ENCODE measurements around the gene TYW5.
A peak's percentile ranks its signal among the peaks of the same experiment; 100 is the strongest.
"Not testable (repeated sequence)": the region's sequence is repeated elsewhere in the genome, so short reads cannot be mapped to it uniquely, and the experiment has no call there.

TYW5 gene

GRCh38 chr2:199928626-199929025, 26.7 kb downstream of the TYW5 start:
- TF ChIP-seq, protein P1, sequence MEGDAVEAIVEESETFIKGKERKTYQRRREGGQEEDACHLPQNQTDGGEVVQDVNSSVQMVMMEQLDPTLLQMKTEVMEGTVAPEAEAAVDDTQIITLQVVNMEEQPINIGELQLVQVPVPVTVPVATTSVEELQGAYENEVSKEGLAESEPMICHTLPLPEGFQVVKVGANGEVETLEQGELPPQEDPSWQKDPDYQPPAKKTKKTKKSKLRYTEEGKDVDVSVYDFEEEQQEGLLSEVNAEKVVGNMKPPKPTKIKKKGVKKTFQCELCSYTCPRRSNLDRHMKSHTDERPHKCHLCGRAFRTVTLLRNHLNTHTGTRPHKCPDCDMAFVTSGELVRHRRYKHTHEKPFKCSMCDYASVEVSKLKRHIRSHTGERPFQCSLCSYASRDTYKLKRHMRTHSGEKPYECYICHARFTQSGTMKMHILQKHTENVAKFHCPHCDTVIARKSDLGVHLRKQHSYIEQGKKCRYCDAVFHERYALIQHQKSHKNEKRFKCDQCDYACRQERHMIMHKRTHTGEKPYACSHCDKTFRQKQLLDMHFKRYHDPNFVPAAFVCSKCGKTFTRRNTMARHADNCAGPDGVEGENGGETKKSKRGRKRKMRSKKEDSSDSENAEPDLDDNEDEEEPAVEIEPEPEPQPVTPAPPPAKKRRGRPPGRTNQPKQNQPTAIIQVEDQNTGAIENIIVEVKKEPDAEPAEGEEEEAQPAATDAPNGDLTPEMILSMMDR (IDR thresholded peaks at IDR 0.05), result no peak
- no peak for DNase-seq (ENCODE audit: low spot score)
- H3K27ac ChIP-seq, result no peak overlapping the region
- H3K4me3 ChIP-seq, result no peak overlapping the region

DNA sequence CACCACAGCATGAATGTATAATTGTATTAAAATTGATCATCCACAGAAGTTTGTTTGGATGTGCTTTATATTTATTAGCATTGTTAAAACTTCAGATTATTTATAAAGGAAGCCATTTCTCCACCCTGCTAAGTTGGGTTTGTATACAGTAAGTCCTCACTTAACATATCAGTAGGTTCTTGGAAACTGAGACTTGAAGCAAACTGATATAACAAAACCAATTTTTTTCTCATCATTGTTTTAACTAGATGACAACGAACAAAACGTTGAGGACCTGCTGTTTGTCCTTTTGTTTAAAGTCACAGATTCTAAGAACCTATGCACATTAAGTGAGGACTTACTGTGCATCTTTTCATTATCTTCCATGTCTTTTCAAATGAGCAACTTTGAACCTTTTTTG, 27.1 kb downstream of the TYW5 start:
- TF ChIP-seq, protein P1 (IDR thresholded peaks at IDR 0.05), result no peak
- Histone ChIP-seq H3K27ac (no peak overlapping the region), H3K4me3 (no peak overlapping the region)
- DNase-seq (ENCODE audit: low spot score), result no peak

DNA sequence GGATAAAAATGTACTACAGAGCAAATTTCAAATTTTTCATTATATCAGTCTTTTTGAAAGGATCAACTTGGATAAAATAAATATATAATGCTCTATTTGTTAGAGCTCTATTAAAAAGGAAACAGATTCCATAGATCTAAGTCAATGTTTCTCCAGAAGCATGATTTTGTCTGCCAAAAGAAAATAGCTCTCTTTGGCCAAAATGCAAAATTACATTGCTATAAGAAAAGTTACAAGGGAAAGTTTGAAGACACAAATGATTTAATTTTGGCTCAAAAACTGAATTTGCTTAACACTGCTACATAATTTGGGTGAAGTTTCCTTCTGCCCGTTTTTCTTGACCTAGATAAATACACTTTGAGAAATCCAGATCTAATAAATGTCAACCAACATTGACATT, 28.5 kb downstream of the TYW5 start:
- H3K27ac ChIP-seq, result no peak overlapping the region
- no peak overlapping the region for H3K4me3 ChIP-seq
- TF ChIP-seq, protein P1 (IDR thresholded peaks at IDR 0.05), result no peak
- DNase-seq (ENCODE audit: low spot score), result no peak

- no peak for DNase-seq (ENCODE audit: low spot score)
- no peak overlapping the region for H3K4me3 ChIP-seq
- H3K27ac ChIP-seq, result no peak overlapping the region
- TF ChIP-seq, protein P1 (IDR thresholded peaks at IDR 0.05), result no peak
Observed at GRCh38 chr2:199923924-199924323, 31.4 kb downstream of the TYW5 start.

GRCh38 chr2:199922856-199923255, 32.4 kb downstream of the TYW5 start:
- no peak for DNase-seq (ENCODE audit: low spot score)
- TF ChIP-seq, protein P1 (IDR thresholded peaks at IDR 0.05), result no peak
- Histone ChIP-seq H3K27ac (no peak overlapping the region), H3K4me3 (no peak overlapping the region)

- Histone ChIP-seq H3K27ac (no peak overlapping the region), H3K4me3 (no peak overlapping the region)
- TF ChIP-seq, protein P1 (IDR thresholded peaks at IDR 0.05), result no peak
- DNase-seq (ENCODE audit: low spot score), result no peak
Observed at GRCh38 chr2:199916980-199917379, 38.3 kb downstream of the TYW5 start.

DNA sequence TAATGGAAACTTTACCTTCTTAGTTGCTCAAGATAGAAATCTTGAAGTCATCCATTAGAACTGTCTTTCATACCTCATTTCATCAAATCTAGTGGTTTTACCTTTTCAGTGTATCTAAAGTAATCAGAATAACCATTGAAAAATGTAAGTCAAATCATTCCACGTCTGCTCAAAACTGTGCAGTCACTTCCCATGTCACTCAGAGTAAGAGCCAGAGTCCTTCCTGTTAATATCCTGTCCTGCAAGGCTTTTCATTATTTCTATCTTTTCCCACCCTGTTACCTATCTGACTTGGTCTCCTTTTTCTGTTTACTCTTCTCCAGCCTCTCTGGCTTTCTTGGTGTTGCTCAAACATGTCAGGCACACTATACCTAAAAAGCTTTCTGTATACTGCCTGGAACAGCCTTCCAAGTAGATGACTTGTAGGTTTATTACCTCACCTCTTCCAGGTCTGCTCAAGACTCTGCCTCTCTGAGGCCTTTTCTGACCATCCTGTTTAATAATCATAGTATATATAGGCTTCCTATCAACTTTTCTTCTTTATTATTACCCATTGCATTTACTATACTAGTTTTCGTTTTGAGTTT, 40.8 kb downstream of the TYW5 start:
- TF ChIP-seq, protein P1 (IDR thresholded peaks at IDR 0.05), result no peak
- Histone ChIP-seq H3K4me3 (no peak overlapping the region), H3K27ac (no peak overlapping the region)
- no peak for DNase-seq (ENCODE audit: low spot score)

GRCh38 chr2:199912553-199913114, 42.7 kb downstream of the TYW5 start:
- DNase-seq (ENCODE audit: low spot score); H3K27ac ChIP-seq: not testable (repeated sequence)
- H3K4me3 ChIP-seq, result peak overlapping the region; percentile 86
